ENCODE results near the gene TNS3.

- TF ChIP-seq TAF1 (IDR thresholded peaks at IDR 0.05; ENCODE audit: borderline replicate concordance, low read depth, low read length) (no peak), BACH1 (IDR thresholded peaks at IDR 0.05; ENCODE audit: borderline replicate concordance) (no peak), SIN3A (IDR thresholded peaks at IDR 0.05; ENCODE audit: low read depth, low read length) (no peak), PAX8 (IDR thresholded peaks at IDR 0.05) (no peak), NFYB (IDR thresholded peaks at IDR 0.05; ENCODE audit: insufficient read depth, low read depth, low read length) (no peak), RBBP5 (conservative IDR thresholded peaks at IDR 0.05) (no peak), CTCF (IDR thresholded peaks at IDR 0.05 in 2 of 3, conservative IDR thresholded peaks at IDR 0.05 in 1 of 3; ENCODE audit: control insufficient read depth in 2 of 3, extremely low read depth in 1 of 3, insufficient read depth in 1 of 3, low read depth in 3 of 3, low read length in 3 of 3) (no peak), POLR2AphosphoS5 (IDR thresholded peaks at IDR 0.05; ENCODE audit: low read length) (no peak), POLR2A (IDR thresholded peaks at IDR 0.05; ENCODE audit: low read depth, low read length) (no peak), TCF12 (IDR thresholded peaks at IDR 0.05; ENCODE audit: low read depth, low read length) (no peak), PBX3 (IDR thresholded peaks at IDR 0.05; ENCODE audit: insufficient replicate concordance, low read depth, low read length) (no peak)
Measured at GRCh38 chr7:47601119-47601880, 19.4 kb upstream of the TNS3 start.

Data from GM12878 (cell line).